ENCODE results near the gene LSM3. TPM values are rescaled to one million over a fixed set of nuclear protein-coding genes. Genes with fewer than 3 reads are reported as not detected.

The LSM3 gene
- total and polyA plus RNA-seq, 9 of the 15 experiments (the other 6 are each of a cell fraction or from before 2014, with no cell fraction given): 33.8 to 203 (median 61.2) TPM

GRCh38 chr3:14130230-14130629 is 48.4 kb upstream of the LSM3 start:
- Histone ChIP-seq H3K79me2 (ENCODE audit: control insufficient read depth, insufficient read depth, low read length) (peaks cover 38% of the 10 kb centered on the region), H3K36me3 (ENCODE audit: control insufficient read depth, insufficient read depth, low read length) (peaks cover 87% of the 10 kb centered on the region), H3K9me1 (ENCODE audit: control insufficient read depth, insufficient read depth, low read length) (peaks cover 5% of the 10 kb centered on the region), H3K4me3 (no peak overlapping the region), H3K4me1 (replicated peaks in 1 of 2; ENCODE audit: control insufficient read depth in 2 of 2, insufficient read depth in 2 of 2, low read length in 2 of 2) (peaks cover 13 to 17% of the 10 kb centered on the region in 2 experiments), H3K4me2 (ENCODE audit: insufficient read depth, low read length) (no peak overlapping the region), H3K27me3 (ENCODE audit: control insufficient read depth in 2 of 2, insufficient read depth in 2 of 2, low read length in 2 of 2) (no peaks in the 10 kb centered on the region), H2AFZ (ENCODE audit: low read depth, low read length) (no peak overlapping the region), H4K20me1 (replicated peaks; ENCODE audit: control insufficient read depth, insufficient read depth, low read length) (peaks cover 10% of the 10 kb centered on the region), H3K9ac (ENCODE audit: insufficient read depth in 1 of 2, low read depth in 2 of 2, low read length in 2 of 2) (no peak overlapping the region), H3K27ac (ENCODE audit: extremely low read depth, low read depth, low read length) (no peak overlapping the region), H3K9me3 (replicated peaks; ENCODE audit: control insufficient read depth, insufficient read depth, low read depth, low read length) (no peaks in the 10 kb centered on the region)
- in situ Hi-C loops (cut with MboI): no loop called here
- intact Hi-C loops (cut with micrococcal nuclease): no loop called here
- BruUV-seq (replicated peaks): no TSS peak
- ChIA-PET POLR2A (interaction anchor here (1.0 to 2.1 kb wide), 2 partner anchors 10 to 15 kb away, joined by 3 to 6 read pairs; no protein-coding TSS in a partner anchor), CTCF (ENCODE audit: low intra/inter-chr PET ratio) (no interaction called here)
- TF ChIP-seq SP1 (CRISPR knock-in tag; IDR thresholded peaks at IDR 0.05): no peak
- TF ChIP-seq HLTF (IDR thresholded peaks at IDR 0.05): no peak
- TF ChIP-seq ZNF121 (CRISPR knock-in tag; conservative IDR thresholded peaks at IDR 0.05): peak; percentile 69; the same call in 1 of the 2 replicates
- no peak for TF ChIP-seq ARID4B (CRISPR knock-in tag; IDR thresholded peaks at IDR 0.05)
- TF ChIP-seq, protein P1, sequence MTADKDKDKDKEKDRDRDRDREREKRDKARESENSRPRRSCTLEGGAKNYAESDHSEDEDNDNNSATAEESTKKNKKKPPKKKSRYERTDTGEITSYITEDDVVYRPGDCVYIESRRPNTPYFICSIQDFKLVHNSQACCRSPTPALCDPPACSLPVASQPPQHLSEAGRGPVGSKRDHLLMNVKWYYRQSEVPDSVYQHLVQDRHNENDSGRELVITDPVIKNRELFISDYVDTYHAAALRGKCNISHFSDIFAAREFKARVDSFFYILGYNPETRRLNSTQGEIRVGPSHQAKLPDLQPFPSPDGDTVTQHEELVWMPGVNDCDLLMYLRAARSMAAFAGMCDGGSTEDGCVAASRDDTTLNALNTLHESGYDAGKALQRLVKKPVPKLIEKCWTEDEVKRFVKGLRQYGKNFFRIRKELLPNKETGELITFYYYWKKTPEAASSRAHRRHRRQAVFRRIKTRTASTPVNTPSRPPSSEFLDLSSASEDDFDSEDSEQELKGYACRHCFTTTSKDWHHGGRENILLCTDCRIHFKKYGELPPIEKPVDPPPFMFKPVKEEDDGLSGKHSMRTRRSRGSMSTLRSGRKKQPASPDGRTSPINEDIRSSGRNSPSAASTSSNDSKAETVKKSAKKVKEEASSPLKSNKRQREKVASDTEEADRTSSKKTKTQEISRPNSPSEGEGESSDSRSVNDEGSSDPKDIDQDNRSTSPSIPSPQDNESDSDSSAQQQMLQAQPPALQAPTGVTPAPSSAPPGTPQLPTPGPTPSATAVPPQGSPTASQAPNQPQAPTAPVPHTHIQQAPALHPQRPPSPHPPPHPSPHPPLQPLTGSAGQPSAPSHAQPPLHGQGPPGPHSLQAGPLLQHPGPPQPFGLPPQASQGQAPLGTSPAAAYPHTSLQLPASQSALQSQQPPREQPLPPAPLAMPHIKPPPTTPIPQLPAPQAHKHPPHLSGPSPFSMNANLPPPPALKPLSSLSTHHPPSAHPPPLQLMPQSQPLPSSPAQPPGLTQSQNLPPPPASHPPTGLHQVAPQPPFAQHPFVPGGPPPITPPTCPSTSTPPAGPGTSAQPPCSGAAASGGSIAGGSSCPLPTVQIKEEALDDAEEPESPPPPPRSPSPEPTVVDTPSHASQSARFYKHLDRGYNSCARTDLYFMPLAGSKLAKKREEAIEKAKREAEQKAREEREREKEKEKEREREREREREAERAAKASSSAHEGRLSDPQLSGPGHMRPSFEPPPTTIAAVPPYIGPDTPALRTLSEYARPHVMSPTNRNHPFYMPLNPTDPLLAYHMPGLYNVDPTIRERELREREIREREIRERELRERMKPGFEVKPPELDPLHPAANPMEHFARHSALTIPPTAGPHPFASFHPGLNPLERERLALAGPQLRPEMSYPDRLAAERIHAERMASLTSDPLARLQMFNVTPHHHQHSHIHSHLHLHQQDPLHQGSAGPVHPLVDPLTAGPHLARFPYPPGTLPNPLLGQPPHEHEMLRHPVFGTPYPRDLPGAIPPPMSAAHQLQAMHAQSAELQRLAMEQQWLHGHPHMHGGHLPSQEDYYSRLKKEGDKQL (CRISPR knock-in tag; IDR thresholded peaks at IDR 0.05; ENCODE audit: borderline replicate concordance): no peak
- no peak for TF ChIP-seq TEAD1 (CRISPR knock-in tag; IDR thresholded peaks at IDR 0.05)
- DNase-seq (ENCODE audit: extremely low read depth in 1 of 4, low spot score in 3 of 4) (no peak), FAIRE-seq (no peak), ATAC-seq (no peak)
- 97% methylated on average over 4 of the region's 4 CpGs for WGBS (ENCODE audit: insufficient coverage, low coverage, missing lambda C conversion rate)

All from K562 (cell line).